Hematopoietic multipotent progenitor cell treated with erythropoietin and hydrocortisone succinate and interleukin-3 and kit ligand, for 17 days (in vitro differentiated cells): Measurements from ENCODE around the gene WIPF1.
"Not testable (repeated sequence)": the region's sequence is repeated elsewhere in the genome, so short reads cannot be mapped to it uniquely, and the experiment has no call there.

Source experiments
- DNase-seq: peaks from one replicate; pipeline ENCODE4 v3.0.0-alpha.2; 2015; ENCODE audit warnings: low spot score

WIPF1 gene

DNA sequence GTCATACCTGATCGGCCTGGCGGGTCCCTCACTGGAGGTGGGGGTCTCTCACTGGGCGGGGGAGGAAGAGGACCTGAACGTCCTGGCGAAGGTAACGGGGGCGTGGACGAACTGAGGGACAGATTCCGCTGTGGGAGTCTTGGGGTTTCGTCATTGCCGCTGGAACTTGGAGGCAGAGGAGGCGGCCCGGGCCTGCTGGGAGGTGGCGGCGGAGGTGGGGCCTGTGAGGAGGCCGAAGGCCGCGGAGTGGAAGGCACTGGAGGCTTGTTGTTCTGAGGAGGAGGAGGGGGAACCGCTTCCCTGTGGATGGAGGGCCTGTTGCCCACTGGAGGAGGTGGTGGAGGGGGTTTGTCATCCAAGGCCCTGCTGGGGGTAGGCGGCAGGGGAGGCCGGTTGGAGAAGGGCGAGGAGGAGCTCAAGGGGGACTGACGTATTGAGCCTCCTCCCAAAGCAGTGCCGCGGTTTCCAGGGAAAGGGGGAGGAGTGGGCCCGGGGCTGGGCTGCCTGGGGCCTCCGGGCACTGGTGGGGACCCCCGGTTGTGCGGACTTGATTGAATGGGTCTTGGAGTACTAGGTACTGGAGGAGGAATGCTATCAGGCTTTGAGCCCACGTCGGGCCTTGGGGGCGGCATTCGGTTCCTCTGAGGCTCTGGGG, 25.8 kb downstream of the WIPF1 start:
- DNase-seq, result no peak

DNA sequence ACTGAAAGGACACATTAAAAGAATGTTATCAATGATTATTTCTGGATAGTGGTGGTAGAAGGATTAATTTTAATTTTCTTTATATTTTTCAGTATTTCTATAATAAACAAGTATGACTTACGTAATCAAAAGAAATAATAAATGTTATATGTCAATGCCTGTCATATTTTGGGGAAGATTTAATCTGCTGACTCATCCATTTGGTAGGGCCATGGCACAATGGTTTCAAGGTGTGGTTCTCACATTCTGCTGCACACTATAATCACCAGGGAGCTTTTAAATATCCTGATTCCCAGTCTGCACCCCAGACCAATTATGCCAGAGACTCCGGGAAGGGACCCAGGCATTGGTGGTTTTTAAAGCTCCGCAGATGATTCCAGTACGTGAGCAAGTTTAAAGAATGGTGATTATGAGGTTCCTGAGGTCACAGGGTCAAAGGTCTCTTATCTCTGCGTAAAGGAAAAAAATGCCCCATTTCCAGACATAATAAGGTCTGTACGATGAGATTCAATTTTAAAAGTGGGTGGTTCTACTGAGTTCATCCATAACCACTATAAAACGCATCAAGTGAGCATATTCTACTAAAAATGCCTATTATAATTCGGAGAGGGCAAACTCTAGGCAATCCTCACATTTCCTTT, 27.2 kb downstream of the WIPF1 start:
- no peak for DNase-seq

DNA sequence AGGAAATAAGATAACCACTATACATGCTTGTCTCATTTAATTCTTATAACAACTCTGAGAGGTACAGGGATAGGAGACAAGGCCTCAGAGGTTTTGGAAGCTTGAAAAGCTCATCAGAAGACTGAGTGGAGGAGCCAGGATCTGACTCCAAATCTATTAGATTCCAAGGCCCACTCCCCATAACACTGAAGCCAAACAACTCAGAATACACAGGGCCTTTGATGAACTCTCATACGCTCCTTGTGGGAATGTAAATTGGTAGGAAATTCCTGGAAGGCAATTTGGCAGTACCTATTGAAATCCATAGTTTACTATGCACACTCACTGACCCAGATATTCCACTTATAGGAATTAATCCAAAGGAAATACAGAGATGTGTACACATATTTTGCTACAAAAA, 27.9 kb downstream of the WIPF1 start:
- DNase-seq, result no peak

DNA sequence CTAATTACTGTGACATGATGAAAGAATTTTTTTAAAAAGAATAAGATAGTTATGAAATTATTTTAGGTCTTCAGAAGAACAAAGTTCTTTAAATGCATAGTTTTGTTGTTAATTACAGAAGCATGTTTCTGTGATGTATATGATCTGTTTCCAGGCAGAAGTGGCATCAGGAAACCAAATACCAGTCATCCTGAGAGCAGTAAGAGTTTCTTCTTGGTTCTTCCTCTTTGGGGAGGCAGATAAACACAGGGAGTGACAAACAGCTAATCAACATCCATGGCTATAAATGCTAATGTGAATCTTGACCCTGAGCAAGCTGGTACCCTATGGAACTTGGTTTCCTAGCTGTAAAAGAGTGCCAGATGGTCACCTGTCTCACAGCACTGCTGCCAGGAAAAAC, 29.2 kb downstream of the WIPF1 start:
- no peak for DNase-seq

DNA sequence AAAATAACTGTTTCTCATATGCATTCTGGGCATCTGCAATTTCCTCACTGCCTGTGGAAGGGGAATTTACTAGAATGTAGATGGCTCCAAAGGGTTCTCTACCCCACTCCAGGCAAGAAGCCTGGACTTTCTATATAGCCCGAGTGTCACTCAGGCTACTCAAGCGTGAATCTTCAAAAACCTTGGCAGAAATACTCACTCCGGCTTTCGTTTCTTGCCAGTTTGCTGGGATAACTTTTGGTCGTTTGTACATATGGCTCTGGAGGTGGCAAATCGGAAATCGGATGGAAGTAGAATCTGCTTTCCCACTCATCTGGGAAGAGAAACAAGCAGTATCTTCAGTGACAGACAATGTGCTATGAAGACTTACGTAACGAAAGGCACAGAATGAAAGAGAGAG, 30.7 kb downstream of the WIPF1 start:
- DNase-seq, result no peak

DNA sequence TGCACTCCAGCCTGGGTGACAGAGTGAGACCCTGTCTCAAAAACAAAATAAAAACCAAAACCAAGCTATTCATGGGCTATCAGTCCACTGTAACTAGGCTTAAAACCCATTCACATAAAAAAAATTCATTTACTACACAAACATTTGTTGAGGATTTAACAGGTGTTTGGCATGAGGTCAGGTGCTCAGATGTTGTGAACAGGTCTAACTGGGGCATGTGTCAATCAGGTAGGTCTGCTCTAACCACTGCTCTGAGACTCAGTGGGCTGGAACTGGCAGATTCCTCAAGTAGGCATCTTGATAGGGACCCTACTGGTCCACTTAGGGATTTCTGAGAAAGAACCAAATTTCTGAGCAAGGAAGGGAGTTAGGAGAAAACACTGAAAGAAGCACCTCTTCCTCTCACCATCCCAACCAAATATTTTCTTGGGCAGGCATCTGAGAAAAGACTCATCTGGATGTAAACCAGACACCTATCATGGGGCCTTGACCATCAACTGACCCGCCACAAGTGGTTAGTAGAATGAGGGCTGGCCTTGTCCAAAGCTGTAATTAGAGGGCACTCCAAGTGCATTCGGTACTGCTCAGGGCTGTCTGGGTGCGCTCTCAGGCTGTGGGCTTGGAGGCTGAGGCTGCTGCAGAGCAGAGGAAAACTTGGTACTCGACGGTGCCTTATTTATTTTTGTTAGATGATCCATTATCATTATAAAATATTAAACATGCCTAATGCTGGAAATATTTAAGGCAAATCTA, 33.9 kb downstream of the WIPF1 start:
- no peak for DNase-seq

DNA sequence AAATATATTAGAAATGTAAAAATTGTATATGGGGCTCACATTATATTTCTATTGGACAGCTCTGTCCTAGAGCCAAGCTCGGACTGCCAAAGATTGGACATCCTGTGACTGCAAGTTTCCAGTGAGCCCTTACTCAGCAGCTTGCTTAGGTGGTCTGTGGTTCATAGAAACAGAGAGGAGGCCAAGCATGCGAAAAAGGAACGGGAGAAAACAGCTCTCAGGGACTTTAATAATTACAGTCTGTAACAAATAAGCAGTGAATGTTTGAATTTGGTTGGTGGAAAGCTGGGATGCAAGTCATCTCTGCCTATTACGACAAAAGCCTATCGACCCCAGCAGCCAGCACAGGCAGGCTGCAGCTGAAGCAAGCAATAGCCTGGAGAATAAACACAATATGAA, 35.6 kb downstream of the WIPF1 start:
- no peak for DNase-seq

DNA sequence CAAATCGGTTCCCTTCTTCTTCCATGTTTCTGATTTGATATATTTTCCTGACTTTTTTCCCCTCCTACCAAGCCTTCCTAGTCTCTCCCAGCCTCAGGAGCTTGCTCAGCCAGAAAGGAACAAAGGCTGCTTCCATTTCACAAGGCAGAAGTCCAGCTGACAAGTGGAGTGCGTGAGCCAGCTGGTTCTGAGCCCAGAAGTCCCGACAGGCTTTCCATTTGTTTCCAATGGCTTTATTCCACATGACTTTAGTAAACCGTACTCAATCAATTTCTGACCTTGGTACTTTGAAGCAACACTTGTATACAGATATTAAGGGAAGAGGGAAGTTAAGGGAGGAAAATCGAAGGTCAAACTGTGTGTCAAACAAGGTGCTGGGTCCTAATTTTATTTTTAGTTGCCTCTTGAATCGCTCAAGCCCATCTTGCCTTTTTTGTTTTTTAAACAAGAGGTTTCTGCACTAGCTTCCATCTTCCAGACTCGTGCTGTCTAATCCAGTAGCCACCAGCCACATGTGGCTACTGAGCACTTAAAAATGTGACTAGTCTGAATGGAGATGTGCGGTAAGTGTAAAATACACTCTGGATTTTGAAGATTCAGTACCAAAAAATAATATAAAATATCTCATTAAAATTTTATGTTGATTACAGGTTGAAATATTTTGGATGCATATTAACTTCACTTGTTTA, 36.2 kb downstream of the WIPF1 start:
- DNase-seq, result no peak

DNA sequence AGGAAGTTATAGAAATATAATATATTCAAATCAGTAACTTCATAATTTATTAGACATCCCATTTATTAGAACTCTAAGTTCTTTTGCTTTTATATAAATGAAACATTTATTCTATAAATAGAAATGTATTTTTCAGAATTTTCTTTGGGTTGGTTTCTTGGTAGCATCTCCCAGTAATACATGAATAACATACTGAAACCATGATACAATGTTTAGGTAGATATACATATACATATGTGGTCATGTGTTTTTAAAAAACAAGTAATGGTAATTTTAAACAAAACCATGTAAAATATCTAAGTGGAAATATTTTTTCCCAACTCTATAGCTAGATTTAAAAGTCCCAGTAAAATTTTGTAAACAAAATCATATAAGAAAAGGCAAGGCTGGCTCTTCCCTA, 36.9 kb downstream of the WIPF1 start:
- no peak for DNase-seq

DNA sequence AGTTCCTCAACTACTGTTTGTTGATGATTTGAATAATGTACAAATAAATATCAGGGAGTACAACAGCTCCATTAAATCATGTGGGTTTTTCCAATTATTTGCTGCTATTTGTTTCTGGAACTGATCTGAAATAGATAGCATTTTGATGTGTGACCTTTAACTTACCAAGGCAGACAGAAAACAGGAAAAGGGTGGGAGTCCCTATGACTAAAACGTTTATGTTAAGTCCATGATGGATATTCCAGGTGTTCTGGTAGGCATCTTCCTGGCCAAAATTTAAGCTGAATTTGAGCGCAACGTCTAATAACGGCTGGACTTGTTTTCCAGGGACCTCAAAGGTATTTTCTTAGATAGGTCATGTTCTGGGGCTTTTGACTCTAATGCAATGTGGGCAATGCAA, 41.6 kb downstream of the WIPF1 start:
- DNase-seq, result no peak

DNA sequence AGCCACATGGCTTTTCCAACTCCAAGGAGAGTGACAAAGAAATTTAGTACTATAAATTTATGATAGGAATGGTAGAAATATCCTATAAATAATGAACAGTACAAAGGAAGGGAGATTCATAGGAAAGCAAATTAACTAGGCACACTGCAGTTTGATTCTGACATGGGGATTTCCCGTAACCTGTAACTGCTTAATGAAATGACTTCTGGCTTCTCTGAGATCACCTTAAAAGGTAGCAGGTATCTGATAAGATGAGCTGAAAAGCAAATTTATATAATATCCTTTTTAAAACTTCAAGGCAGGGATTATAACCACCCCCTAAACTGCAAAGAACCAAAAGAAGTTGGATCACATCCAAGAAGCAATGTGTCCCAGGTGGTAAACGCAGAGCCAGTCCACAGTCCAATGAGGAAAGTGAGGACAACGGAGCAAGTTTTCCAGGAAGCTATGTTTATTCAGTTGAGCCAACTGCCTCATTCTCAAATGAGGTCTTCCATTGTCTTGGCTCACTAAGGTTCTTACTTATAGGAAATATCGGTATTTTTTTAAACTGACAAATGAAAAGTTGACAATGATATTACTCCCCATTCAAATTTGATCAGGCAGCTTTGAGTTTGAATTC, 43.0 kb downstream of the WIPF1 start:
- DNase-seq, result no peak

DNA sequence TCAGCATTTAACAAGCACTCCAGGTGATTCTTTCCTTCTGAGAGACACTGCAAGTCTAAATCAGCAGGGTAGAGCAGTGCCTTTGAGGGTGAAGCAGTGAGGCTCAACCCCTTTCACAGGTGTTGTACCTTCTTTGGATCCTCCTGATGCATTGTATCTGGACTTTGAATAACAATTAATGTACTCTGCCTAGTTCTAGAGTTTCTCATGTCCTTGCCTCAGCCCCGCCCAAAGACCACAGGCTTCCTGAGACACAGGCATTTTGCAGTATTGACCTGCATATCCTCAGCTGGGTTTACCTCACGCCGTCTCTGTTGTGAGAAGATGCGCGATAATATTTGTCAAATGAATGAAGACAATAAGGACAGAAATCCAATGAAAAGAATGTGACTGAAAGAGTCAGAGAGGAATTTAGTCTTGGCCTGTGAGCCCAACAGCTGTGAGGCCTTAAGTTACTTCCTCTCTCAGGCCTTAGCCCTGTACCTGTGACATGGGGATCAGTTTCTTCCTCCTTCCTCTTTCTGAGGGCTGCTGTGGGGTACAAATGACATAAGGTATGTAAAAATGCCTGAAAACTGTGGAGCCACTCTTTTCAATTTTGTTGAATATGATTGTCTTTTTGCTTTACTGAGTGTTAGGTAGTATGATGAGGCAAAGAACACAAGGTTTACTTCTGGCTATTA, 43.7 kb downstream of the WIPF1 start:
- DNase-seq, result no peak

DNA sequence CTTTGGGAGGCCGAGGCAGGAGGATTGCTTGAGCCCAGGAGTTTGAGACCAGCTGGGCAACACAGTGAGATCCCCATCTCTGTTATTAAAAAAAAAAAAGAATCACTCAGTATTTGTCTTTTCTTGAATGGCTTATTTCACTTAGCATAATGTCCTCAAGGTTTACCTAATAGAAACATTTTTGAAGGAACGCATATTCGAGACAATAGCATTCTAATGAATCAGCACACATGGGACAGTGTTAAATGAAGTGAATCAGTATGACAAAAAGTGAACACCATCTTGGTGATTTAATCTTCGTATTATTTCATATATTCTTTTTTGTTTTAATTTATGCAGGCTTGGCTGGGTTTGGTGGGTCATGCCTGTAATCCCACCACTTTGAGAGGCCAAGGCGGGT, 44.7 kb downstream of the WIPF1 start:
- DNase-seq, result no peak

DNA sequence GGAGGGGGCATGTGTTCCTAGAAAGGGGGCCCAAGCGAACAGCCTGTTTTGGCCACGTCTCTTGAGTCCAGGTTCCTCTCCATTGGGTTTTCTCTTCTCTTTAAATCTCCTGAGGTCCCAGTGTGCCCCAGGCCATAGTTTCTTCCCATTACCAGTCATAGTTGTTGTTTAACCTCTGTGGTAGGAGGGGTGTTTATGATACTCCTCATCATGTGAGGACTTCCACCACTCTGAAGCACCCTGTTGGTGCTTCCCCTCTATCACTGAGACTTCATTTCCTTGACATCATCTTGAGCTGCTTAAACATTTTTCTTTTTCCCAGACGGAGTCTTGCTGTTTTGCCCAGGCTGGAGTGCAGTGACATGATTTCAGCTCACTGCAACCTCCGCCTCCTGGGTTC, 45.9 kb downstream of the WIPF1 start:
- DNase-seq, result no peak

DNA sequence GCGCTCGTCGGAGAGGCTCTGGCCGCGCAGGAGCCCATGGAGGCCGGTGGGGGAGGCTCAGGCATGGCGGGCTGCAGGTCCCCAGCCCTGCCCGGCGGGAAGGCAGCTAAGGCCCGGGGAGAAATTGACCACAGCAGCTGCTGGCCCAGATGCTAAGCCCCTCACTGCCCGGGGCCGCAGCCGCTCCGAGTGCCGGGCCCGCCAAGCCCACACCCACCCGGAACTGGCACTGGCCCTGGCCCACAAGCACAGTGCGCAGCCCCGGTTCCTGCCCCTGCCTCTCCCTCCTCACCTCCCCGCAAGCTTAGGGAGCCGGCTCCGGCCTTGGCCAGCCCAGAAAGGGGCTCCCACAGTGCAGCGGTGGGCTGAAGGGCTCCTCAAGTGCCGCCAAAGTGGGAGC, 49.0 kb downstream of the WIPF1 start:
- DNase-seq, result not testable (repeated sequence)

DNA sequence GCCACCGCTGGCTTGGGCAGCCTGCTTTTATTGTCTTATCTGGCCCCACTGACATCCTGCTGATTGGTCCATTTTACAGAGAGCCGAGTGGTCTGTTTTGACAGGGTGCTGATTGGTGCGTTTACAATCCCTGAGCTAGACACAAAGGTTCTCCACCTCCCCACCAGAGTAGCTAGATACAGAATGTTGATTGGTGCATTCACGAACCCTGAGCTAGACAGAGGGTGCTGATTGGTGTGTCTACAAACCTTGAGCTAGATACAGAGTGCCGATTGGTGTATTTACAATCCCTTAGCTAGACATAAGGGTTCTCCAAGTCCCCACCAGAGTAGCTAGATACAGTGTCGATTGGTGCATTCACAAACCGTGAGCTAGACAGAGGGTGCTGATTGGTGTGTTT, 49.6 kb downstream of the WIPF1 start:
- DNase-seq, result not testable (repeated sequence)

DNA sequence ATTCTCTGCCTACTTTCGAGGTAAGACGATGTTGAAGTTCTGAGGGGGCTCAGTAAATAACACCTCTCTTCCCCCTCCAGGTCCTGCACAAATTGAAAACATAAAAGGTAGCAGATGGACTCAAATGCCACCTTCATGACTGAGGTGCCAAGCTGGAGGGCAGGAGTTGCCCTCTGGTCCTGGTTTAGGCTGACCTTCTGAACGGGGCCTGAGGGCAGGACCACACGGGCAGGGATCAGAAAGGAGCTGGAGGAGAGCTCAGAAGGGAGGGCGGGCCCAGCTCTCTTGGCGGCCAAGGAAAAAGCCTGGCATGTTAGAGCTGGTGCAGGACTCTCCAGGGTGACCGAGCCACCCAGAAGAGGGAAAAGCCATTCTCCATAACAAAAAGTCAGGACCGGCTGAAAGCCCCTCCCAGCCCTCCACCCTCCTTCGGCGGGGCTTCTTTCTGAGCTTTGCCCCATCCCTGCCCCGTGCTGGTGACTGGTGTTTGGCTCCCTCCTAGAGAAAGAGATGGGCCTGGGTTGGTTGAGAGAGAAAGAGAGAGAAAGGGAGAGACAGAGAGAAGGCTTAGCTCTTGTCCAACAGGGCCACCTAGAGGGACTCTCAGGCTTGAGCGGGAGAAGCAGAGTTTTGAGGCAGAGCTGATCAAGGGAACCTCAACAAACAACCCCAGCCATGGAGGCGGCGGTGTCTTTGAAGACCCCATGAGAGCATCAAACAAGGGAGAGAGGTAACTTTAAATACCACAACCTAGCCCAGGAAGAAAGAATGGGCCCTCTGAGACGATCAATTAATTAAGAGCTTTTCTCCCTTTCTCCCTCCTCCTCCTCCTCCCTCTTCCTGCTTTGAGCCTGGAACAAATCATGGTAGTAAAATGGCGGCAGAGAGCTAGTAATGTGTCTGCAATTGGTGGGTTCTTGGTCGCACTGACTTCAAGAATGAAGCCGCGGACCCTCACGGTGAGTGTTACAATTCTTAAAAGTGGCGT, 50.8 kb downstream of the WIPF1 start:
- peak; percentile 15 for DNase-seq

DNA sequence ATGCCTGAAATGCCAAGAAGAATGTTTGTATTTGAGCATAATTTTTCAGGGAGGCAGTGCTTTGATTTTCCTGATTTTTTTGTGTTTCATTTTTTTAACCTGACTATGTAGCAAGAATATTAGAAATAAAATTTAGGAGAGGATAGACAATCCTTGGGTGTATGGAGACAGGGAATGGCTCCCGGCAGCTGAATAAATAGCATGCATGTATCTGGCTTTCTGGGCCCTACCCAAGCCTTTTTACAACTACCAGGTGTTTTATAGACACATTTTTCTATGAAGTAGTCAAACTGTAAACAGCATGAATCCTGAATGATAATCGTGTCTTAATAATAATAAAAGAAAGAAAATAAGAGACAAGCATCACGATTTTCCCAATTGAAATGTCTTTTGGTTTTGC, 52.4 kb downstream of the WIPF1 start:
- DNase-seq, result no peak

DNA sequence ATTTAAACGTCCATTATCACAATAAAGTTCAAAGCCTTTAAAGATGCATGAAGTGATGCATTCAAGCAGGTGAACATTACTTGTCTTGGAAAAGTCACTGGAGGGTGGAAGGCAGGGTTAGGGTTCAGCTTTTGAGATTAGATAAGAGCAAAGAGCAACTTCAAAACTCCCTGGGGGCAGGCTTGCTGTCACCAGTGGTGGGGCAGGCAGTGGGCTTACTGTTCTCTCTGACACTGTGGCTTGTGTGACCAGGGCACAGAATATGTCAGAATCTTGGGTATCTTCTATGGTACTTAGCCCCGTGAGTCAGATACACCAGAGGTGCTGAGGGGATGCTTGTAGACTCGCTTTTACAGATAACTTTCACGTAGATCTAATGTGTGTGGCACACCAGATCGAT, 52.8 kb downstream of the WIPF1 start:
- DNase-seq, result no peak

DNA sequence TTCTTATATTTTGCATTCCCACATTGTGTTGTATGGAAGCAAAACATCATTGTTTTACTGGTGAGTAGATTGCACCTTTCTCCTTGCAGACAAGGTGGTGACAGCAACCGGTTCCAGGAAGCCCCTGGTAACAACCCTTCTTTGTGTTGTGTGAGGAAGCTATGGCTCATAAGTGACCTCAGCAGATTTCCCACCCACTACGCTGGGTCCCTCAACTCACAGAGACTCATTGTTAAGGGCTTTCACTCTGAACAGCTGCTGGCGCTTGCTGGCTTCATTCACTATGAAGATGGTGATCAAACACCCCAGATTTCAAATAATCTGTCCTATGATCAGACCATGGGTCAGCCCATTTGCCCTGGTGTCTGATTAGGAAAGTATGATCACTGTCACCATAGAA, 53.4 kb downstream of the WIPF1 start:
- DNase-seq, result no peak

DNA sequence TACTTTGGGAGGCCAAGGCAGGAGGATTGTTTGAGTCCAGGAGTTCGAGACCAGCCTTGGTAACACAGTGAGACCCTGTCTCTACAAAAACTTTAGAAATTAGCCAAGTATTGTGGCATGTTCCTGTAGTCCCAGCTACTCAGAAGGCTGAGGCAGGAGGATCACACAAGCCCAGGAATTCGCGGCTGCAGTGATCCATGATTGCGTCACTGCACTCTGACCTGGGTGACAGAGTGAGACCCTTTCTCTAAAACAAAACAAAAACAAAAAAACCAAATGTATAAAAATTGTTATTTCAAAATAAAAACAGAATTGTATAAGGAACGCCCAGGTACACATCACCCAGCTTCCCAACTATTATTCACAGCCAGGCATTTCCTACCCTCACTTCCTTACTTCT, 56.7 kb downstream of the WIPF1 start:
- no peak for DNase-seq
